Epithelial cell of esophagus (primary cell): ENCODE data around the gene PRAMEF27.
"Not testable (repeated sequence)": the region's sequence is repeated elsewhere in the genome, so short reads cannot be mapped to it uniquely, and the experiment has no call there.

Source experiments
- DNase-seq: peaks from one replicate; pipeline ENCODE4 v3.0.0; 2010; ENCODE audit warnings: low read depth
- H3K4me3 ChIP-seq: 2 replicates; pipeline ENCODE4 v1.5.1; 2011; ENCODE audit warnings: mild to moderate bottlenecking, low read length, control low read depth

The PRAMEF27 gene

DNA sequence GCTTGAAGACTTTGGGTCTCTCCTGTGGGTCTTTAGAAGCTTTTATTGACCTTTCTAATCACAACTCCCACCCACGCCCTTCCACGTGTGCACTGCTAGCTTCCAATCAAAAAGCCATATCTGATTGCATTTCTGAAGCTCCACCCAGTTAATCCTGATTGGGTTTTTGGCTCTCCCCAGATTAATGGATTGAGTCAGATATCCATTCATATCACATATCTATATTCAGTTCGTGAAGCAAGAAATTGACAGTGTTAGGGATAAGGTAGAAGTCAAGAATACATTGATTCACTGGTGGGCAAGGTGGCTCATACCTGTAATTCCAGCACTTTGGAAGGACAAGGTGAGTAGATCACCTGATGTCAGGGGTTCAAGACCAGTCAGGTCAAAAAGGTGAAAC, at the start of gene PRAMEF27:
Gene PRAMEF27, minus strand, starts transcription at position 101 of the 400 bp plus-strand sequence. CDS start 2,916 bp downstream, outside the sequence.
- not testable (repeated sequence) for H3K4me3 ChIP-seq, DNase-seq

DNA sequence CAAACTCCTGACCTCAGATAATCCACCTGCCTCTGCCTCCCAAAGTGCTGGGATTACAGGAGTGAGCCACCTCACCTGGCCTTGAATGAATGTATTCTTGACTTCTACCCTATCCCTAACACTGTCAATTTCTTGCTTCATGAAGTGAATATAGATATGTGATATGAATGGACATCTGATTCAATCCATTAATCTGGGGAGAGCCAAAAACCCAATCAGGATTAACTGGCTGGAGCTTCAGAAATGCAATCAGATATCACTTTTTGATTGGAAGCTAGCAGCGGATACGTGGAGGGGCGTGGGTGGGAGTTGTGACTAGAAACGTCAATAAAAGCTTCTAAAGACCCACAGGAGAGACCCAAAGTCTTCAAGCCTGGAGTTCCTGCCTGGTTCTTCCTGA, 14.1 kb upstream of the PRAMEF27 start, which contains the start of gene PRAMEF25:
Gene PRAMEF25, plus strand, starts transcription at position 301 of the 400 bp plus-strand sequence. CDS start 2,920 bp downstream, outside the sequence.
- DNase-seq, H3K4me3 ChIP-seq: not testable (repeated sequence)

DNA sequence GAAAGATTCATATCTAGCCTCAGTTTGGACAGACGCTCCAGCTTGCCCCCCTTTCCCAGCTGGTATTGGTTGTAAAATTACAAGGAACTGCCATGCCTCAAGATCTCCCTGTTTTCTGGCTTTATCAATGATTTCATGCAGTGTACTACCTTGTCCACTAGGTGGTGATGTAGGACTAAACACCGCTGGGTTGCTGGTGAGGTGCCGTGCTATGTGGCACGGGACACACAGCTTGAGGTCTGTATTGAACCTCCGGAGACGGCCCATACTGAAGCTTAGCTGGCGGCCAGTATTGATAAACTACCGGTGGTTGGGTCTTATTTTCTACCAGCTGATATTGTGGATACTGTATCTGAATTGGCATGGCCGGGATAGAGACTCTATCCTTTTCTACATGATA, 36.5 kb downstream of the PRAMEF27 start:
- H3K4me3 ChIP-seq, DNase-seq: not testable (repeated sequence)

DNA sequence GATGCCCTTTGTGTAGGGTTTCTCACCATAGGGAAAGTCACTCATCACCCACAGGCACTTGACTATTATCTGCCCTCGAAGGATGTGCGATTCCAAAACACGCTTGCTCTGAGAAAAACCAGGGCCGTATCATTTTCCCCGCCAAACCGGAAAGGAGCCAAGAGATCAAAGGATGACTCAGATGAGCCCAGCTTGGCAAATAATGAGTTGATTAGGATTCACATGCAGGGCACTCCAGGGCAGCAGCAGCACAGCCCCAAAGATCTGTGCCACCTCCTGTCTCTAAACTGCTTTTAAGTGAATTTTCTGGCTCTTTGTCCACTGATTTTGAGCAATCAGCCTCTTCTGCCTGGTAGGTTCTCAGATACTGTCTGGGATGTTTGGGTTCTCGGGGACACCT, 44.4 kb downstream of the PRAMEF27 start:
- not testable (repeated sequence) for DNase-seq, H3K4me3 ChIP-seq

DNA sequence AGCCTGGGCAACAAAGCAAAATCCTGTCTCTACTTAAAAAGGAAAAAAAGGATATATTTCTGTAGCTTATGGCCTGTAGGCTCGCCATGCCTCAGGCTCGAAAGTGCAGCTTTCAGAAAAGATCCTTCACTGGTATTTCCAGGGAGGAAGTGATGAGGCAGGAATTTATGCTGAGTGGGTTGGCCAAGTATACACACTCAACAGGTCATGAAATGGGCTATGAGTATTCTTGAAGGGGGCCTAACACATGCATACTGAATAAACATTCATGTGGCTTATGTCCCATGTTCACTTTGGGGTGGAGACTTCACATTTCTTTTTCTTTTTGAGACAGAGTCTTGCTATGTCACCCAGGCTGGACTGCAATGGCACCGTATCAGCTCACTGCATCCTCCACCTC, 47.0 kb downstream of the PRAMEF27 start:
- DNase-seq, H3K4me3 ChIP-seq: not testable (repeated sequence)

DNA sequence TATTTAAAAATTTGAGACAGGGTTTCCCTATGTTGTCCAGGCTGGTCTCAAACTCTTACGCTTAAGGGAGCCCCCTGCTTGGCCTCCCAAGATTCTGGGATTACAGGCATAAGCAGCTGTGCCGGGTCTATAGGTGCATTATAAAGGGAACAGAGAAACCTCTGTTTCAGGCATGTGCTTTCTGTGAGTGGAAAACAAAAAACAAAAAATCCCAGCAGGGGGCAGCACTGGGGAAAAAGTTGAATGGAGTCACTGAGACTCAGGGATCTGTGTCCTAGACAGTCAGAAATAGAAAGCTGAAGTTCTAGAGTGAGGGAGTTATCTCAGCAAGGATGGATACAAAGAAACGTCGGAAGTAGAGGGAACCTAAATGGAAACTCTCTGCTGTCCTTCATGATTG, 50.6 kb downstream of the PRAMEF27 start:
- DNase-seq, H3K4me3 ChIP-seq: not testable (repeated sequence)
